ES-I3 (cell line): Measurements from ENCODE around the gene FBXL7.

Source experiments
- H3K36me3 ChIP-seq: 2 replicates; pipeline ENCODE4 v1.6.1; 2013; ENCODE audit warnings: mild to moderate bottlenecking, low read length, control low read depth, moderate library complexity; ENCODE audit not compliant: insufficient read depth
- H3K4me1 ChIP-seq: 2 replicates; pipeline ENCODE4 v1.6.1; 2013; ENCODE audit warnings: mild to moderate bottlenecking, control low read depth, low read length; ENCODE audit not compliant: insufficient read depth
- H3K9ac ChIP-seq: 2 replicates; pipeline ENCODE4 v1.6.1; 2013; ENCODE audit warnings: low read depth, mild to moderate bottlenecking, low read length, moderate library complexity
- H3K9me3 ChIP-seq: 2 replicates; pipeline ENCODE4 v1.6.1; 2013; ENCODE audit warnings: mild to moderate bottlenecking, low read length, moderate library complexity; ENCODE audit not compliant: control insufficient read depth, insufficient read depth

The FBXL7 gene

DNA sequence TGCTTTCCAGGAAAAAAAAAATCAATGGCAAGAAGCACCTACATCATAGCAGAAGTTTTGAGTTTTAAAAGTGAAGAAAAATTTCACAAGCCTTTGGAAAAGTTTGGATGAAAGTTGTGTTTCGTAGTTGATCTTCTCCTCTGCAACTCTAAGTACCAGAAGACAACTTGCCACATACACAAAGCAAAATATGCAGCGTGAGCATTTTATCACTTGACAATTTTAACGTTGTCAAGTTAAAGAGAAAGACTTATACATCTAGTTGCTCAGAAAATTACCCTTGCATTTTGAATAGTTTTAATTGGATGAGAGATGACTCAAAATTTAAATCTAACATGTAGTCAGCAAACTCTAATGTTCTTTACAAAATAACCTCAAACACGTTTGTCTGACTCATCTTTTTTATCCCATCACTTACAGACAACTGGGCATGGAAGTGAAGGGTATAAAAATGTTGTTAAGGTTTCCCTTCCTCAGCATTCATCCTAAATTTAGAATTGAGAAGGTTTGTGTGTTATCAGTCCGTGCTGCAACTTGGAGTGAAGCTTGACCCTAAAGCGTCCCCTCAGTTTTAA lies 466.2 kb downstream of the FBXL7 start:
- H3K36me3 ChIP-seq = no peaks in the 10 kb centered on the region
- H3K9me3 ChIP-seq = no peaks in the 10 kb centered on the region
- H3K4me1 ChIP-seq = no peaks in the 10 kb centered on the region
- H3K9ac ChIP-seq = no peak overlapping the region

DNA sequence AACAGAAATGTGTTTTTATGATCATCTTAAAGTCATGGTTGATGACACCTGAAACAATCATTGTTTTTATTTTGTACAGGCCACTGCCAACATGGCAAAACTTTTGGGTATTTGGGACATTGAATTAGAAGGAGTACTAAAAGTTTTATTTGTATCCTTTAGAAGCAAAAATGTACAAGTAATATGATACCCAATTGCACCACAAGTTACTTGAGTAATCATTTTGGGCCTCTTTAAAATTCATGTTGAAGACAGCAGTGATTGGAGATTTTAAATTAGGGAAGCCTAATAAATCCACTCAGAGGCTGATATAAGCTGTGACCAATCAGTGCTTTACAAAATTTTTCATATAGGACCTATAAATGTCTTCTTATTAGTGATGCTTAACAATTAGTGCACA lies 466.7 kb downstream of the FBXL7 start:
- no peaks in the 10 kb centered on the region for H3K4me1 ChIP-seq
- H3K9ac ChIP-seq = no peak overlapping the region
- no peaks in the 10 kb centered on the region for H3K36me3 ChIP-seq
- H3K9me3 ChIP-seq = no peaks in the 10 kb centered on the region

DNA sequence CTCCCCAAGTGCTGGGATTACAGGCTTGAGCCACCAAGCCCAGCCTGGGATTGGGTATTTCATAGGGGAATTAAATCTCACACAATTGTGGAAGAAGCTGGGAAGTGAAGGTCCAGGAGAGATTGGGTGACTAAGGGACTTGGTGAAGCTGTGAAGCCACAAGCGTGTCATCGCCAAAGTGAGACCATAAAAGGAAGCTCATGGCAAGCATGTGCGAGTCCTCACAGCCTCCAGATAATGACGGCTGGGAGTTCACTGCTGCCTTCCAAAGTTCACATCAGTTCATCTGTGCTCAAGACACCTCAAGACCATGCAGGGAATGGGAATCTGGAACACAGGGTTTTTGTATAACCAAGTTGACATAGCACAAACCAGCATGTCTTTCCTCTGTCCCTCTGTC lies 469.0 kb downstream of the FBXL7 start:
- Histone ChIP-seq H3K9ac (no peak overlapping the region), H3K36me3 (no peaks in the 10 kb centered on the region; the same call in 1 of the 2 replicates), H3K9me3 (no peaks in the 10 kb centered on the region), H3K4me1 (no peaks in the 10 kb centered on the region)

DNA sequence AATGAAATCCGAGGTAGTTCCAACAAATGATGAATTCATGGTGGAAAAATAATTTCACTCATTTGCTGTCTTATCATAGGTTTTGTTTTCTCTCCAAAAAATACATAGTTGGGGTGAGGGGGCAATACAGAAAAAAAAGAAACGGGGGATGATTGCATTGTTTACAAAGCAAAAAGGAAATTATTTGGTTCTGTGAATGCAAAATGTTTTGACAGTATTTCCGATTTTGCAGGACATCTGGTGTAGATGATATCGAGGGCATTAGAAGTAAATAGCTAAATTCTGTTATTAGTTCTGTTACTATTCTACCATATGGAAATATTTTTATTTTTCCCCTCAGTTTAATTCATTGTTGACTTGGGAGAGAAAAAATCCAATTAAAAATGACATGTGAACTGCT lies 477.9 kb downstream of the FBXL7 start:
- Histone ChIP-seq H3K9me3 (no peaks in the 10 kb centered on the region), H3K4me1 (no peaks in the 10 kb centered on the region), H3K9ac (no peak overlapping the region), H3K36me3 (no peaks in the 10 kb centered on the region)

DNA sequence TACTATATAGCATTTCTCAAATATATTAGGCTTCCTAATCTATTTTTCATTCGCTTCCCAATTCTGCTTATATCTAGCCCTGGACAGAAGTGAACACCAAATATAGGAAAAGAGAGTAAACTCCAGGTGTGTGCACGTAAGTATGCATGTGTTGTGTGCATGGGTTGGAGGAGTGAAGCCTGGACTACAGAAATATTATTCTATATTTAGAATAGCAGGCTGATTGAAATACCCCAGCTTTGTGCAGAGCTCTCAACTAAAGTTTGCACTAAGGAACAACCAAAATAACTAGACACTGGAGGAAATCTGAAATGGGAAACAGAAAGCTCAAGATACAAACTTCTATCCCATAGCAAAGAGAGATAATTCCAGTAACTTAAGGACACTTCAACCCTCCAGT lies 480.9 kb downstream of the FBXL7 start:
- Histone ChIP-seq H3K9me3 (no peaks in the 10 kb centered on the region), H3K36me3 (no peaks in the 10 kb centered on the region), H3K9ac (no peak overlapping the region), H3K4me1 (no peaks in the 10 kb centered on the region)

DNA sequence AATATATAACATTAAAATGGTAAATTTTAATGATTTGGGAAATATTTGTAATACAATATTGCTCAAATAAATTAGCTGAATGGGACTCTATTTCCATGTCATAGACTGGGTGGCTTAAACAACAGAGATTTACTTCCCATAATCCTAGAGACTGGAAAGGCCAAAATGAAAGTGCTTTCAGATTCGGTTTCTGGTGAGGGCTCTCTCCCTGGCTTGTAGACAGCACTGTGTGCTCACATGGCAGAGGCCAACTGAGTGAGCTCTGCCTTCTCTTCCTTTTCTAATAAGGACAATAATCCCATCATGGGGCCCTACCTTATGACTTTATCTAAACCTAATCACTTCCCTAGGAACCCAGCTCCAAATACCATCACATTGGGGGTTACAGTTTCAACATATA lies 483.4 kb downstream of the FBXL7 start:
- H3K9ac ChIP-seq = no peak overlapping the region
- no peaks in the 10 kb centered on the region for H3K4me1 ChIP-seq
- no peaks in the 10 kb centered on the region for H3K36me3 ChIP-seq
- H3K9me3 ChIP-seq = no peaks in the 10 kb centered on the region
